Measurements from ENCODE around the gene TMEM30B.
"Not testable (repeated sequence)": the region's sequence is repeated elsewhere in the genome, so short reads cannot be mapped to it uniquely, and the experiment has no call there.

TMEM30B gene, protein sequence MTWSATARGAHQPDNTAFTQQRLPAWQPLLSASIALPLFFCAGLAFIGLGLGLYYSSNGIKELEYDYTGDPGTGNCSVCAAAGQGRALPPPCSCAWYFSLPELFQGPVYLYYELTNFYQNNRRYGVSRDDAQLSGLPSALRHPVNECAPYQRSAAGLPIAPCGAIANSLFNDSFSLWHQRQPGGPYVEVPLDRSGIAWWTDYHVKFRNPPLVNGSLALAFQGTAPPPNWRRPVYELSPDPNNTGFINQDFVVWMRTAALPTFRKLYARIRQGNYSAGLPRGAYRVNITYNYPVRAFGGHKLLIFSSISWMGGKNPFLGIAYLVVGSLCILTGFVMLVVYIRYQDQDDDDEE

DNA sequence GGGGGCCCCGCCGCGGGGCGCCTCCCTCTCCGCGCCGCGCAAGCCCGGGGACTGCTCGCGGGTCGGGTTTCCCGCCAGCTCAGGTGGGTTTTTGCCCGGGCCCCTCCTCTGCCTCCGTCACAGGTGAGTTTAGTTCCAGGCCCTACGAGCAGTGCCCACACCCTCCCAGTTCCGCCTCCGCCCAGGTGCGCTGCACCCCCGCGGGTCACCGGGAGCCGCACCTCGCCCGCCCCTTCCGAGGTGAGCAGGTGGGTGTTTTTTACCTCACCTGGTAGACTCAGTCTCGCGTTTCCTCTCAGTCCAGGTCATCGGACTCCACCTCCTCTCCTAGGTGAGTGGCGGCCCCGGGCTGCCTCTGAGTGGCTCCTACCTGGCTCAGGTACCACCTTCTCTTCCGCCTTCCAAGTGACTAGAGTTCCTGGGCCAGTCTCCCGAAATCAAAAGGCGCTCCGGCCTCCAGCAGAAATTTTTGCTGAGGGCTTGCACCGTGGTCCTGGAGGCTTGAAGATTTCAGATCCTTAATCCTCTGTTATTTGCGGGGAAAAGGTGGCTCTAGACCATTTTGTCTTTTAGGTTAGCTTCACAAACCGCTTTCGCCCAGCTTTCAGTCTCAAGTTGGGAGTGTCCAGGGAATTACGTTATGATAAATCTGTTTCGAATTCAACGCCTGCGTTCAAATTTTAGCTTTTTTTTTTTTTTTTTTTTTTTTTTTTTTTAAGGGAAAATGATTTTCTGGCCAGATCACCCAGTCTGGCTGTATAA is at the start of gene TMEM30B:
TSS of gene TMEM30B (minus strand) at position 153 of the 762 bp plus-strand sequence. CDS start 191 bp downstream, outside the sequence.
- no peak for DNase-seq

DNA sequence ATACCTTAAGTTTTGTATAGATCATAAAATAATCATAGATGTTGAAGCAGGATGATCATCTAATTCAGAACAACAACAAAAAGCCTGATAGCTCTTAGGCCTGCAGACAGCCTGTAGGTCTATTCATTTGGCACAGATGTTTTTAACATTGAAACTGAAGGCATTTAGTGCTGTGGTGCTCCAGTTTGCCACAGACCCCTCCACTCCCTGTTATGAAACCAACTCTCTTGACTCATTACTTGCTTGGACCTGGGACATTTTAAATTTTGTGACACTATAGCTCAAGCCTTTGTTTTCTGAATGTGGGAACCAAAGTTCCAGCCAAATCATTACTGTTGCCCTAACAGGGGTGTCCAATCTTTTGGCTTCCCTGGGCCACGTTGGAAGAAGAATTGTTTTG is 49.4 kb upstream of the TMEM30B start:
- DNase-seq = no peak

DNA sequence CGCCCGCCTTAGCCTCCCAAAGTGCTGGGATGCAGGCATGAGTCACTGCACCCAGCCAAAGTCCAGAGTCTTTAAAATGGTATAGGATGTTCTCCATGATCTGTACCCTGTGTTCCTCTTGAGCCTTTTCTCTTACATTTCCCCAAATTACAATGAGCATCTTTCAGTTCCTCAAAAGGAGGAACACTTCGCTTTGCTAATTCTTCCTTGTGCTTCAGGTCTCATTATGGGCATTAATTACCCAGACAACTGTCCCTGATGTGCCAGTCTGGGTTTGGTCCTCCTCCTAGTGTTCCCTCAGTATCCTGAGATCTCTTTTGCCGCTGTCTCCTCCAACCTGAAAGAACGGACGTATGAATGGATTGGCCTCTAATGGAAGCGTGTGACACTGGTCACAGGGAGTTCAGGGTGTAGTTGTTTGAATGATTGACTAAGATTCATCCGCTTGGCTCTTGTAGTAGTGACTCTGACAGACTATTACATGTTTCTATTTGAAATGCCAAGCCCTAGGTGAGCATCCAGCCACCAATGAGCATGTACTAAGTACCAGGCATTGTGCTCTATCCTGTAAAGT is 48.4 kb upstream of the TMEM30B start:
- DNase-seq = no peak

DNA sequence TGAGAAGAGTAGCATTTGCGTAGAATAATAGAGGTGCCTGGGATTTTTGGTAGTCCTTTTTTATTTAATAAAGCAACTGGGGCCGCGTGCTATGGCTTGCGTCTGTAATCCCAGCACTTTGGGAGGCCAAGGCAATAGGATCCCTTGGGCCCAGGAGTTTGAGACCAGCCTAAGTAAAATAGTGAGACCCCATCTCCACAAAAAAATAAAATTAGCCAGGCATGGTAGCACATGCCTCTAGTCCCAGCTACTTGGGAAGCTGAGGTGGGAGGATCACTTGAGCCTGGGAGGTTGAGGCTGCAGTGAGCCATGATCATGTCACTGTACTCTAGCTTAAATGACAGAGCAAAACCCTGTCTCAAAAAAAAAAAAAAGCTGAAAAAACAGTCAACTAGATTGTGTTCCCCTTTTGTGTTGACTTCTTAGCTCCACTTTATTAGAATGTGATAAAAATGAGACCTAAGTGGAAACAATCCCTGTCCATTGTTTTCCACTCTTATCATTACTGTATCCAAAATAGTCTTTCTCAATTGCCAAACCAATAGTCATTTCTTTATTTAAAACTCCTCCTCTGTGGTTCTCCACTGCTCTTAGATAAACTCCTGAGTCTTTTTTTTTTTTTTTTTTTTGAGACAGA is 47.6 kb upstream of the TMEM30B start:
- no peak for DNase-seq

DNA sequence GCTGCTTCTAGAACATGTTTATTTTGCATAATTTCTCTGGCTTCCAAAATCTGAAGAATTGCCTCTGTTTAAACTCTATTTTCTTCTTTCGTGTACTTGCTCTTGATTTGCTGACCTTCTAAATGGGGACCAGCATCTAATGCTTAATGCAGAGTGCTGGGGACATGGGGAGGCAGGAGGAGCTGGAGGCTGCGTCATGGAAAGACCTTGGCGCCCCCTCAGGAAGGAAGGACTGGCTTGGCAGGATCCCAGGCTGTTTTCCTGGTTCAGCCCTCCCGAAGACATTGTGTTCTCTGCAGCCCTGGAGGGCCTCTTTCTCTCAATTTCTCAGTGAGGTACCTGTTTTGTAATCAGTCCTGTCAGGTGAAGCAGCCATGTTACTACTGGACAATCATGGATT is 45.7 kb upstream of the TMEM30B start:
- no peak for DNase-seq

DNA sequence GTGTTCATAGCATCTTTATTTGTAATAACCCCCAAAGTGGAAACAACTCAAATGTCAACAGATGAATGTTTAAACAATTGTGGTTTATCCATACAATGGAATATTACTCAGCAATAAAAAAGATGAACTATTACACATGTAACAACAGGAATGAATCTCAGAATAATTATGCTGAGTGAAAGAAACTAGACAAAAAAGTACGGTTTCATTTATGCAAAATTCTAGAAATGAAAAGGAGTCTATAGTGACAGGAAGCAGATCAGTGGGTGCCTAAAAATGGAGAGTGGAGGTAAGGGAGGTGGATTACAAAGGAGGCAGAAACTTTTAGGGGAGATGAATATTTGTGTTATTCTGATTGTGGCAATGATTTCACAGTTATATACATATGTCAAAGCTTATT is 45.0 kb upstream of the TMEM30B start:
- no peak for DNase-seq

DNA sequence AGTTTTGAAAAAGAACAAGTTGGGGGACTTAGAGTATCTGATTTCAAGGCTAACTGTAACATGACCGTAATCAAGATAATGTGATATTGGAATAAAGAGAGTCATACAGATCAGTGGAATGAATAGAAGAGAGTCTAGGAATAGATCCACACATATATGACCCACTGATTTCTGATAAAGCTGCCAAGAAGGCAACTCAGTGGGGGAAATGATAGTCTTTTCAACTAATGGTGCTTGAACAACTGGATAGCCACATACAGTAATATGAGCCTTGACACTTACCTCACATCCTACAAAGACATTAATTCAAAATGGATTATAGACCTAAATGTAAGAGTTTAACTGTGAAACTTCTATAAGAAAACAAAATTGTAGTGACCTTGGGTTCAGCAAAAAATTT is 44.0 kb upstream of the TMEM30B start:
- DNase-seq = no peak

DNA sequence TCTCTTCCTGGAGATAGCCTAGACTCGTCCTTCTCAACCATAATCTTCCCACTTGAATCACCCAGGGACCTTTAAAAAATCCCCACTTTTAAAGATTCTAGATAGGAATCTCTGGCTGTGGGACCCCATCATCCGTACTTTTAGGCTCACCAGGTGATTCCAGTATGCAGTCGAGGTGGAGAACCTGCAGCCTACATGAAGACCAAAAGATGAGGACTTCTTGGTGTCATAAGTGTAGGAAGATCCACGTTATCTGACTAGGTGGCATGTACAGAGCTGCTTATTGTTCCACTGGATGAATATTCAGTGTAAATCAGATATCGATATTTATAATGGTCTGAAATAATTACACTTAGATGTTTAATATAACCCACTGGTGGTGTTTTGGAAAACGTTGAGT is 42.8 kb upstream of the TMEM30B start:
- DNase-seq = no peak

DNA sequence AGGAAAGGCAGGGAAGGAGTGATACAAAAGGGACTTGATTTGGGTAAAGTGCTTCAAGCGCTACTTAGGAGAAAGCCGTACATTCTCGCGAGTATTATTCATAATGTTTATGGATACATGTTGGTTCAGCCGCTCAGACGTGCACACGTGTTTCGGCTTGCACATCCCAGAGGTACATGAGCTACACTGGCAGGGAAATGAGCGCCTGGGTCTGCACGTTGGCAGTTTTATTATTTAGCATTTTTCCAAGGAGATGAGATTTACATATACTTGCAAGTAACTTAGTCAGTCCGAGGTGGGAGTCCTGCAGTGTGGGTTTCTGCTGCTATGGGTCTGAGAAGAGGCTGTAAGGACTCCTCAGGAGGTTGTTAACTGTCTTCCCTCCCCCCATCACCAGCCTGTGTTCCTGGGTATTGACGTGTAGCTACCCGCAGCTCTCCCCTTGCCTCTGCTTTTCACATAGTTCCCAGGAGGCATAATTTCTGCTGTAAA is 41.7 kb upstream of the TMEM30B start:
- DNase-seq = peak; percentile 2

DNA sequence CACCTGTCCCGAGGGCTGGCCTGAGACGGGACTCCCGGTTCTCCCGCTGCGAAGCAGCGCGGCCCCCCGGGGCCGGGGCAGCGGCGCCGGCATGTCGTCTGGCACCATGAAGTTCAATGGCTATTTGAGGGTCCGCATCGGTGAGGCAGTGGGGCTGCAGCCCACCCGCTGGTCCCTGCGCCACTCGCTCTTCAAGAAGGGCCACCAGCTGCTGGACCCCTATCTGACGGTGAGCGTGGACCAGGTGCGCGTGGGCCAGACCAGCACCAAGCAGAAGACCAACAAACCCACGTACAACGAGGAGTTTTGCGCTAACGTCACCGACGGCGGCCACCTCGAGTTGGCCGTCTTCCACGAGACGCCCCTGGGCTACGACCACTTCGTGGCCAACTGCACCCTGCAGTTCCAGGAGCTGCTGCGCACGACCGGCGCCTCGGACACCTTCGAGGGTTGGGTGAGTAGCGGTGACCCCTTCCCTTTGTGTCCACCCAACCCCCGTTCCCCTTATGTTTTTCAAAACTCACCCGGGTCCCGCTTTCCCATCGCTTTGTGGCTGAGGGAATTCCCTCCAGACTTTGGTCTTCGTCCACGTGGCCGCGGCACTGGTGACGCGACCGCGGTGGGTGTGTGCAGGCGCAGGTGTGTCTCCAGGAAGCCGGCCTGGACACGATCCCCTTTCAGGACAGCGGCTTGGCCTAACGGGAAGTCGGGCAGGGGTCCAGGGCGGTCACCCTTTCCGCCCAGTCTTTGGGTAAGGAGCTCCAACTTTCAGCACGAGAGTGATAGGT is 41.1 kb upstream of the TMEM30B start:
- no peak for DNase-seq

DNA sequence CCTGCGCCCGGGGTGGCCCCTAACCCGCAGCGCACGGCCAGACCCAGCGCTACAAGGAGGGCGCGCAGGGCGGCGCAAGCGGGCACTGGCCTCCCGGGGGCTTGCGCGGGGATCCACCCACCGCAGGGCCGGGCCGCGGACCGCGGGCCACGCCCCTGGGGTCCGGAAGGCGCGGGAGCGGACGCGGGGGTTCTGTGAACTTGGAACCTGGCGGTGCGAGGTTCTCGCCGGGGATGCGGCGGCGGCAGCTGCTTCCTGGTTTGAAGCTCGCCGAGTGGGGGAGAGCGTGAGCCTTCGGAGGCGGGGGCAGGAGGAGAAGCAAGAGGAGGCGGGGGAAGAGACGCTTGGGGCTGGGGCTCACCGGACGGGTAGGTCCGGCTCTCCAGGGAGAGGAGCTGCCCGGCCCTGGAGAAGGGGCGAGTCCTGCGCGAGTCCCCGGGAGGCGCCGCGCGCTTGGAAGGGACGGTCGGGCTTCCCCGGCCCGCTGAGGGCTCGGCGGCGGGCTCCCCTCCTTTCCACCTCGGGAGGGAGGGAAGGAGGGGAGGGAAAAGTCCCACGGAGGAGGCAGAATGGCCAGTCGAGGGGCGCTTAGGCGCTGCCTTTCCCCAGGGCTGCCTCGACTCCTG is 40.4 kb upstream of the TMEM30B start, which contains the start of gene PRKCH:
TSS of gene PRKCH (plus strand) at position 195 of the 626 bp plus-strand sequence. CDS start 523 bp downstream, outside the sequence.
- peak; percentile 28 for DNase-seq

DNA sequence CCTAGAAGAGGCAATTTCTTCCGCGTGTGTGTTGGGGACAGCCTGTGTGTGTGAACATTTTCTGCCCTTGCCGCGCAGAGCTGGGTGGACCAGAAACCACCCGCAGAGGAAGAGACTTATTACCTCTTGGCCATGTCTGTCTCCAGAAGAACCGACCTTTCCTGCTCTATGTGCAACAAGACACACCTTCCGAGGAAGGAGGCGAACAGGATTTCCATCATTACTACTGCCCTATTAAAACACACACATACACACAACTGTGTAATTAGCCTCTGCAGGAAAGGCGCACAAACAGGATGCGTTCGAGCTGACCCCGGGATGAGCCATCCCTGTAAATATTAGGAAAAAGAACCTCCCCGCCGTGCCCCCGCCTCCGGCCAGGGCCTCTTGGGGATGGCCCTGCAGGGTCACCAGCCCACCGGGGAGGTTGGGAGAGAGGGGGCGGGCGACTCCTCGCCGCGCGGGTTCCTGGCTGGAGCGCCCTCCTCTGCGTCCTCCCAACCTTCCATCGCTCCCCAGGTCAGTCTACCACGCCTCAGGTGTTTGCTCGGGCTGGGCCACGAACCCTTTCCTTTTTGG is 39.8 kb upstream of the TMEM30B start:
- no peak for DNase-seq

DNA sequence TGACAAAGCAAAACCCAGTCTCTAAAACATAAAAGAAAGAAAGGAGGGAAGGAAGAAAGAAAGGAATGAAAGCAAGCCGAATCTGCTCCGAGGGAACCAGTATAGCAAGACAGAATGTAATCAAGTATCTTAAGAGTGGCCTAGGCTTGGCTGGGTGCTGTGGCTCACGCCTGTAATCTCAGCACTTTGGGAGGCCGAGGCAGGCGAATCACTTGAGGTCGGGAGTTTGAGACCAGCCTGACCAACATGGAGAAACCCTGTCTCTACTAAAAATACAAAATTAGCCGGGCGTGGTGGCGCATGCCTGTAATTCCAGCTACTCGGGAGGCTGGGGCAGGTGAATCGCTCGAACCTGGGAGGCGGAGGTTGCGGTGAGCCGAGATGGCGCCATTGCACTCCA is 39.0 kb upstream of the TMEM30B start:
- not testable (repeated sequence) for DNase-seq

DNA sequence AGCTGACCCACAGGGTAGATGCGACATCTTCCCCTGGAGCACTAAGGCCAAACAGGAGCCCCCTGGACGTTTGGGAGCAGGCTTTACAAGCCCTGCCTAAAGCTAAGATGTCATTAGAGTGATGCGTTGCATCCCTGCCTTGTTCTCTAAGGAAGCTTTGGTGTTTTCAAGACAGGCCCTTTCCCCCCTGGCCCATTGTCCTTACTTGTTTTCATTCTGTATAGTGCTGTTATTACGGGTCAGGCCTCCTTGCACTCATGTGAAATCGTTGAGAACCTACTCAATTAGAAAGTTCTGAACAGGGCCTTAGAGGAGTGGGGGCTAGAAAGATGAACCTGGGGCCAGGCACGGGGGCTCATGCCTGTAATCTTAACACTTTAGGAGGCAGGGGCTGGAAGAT is 38.6 kb upstream of the TMEM30B start:
- no peak for DNase-seq

DNA sequence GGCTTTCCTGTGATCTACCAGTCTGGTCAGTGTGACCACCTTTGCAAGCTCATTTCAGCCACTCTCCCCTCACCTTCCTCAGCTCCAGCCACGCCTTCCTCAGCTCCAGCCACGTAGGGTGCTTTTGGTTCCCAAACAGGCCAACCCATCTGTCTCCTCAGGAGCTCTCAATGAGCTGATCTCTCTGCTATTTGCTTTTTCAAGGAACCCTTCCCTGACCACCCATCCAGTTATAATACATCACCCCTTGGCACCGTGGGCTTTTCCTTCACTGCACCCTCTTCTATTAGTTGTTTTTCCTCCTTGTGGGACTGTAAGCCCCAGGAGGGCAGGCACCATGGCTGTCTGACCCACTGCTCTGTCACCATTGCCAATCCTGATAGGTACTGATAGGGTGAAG is 37.9 kb upstream of the TMEM30B start:
- DNase-seq = no peak

DNA sequence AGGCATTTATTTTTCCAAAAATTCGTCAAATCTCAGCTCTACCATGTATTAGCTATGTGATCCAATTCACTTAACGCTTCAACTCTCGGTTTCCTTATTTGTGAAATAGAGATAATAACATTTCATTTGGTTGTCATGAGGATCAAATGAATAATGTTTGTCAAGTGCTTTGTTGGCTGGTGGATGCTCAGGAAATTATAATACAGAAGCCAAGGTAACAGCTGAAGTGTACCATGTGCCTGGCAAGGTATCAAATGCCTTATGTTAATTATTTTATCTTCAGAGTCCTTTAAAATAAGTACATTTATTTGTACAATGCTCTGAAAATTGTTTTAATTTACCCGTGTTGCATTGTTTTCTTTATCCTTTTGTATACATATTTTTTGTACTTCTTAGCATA is 34.2 kb upstream of the TMEM30B start:
- no peak for DNase-seq

DNA sequence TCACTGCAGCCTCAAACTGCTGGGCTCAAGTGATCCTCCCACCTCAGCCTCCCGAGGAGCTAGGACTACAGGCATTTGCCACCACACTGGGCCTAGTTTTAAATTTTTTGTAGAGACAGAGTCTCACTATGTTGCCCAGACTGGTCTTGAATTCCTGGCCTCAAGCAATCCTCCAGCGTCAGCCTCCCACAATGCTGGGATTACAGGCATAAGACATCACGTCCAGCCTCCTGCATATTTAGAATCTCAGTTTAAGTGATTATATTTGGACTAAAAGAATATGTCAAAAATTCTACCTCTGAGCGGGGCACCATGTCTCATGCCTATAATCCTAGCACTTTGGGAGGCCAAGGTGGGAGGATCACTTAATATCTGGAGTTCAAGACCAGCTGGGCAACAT is 27.6 kb upstream of the TMEM30B start:
- not testable (repeated sequence) for DNase-seq

DNA sequence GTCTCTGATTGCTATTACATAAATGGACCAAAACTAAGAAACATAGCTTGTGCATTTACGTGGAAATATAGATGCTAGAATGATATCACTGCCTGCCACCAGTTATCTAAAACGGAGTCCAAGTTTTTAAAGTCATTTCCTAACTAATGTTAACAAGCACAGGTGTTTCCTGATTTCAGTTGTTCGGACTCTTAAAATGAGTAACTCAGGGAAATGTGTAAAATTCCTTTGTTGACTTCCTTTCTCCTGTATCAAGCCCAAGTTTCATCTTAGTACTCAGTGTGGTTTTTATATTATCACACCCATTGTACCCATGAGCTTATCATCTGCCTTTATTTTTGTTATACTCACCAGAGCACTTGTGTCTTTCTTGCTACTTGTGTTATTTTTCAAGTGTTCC is 27.1 kb upstream of the TMEM30B start:
- DNase-seq = no peak

DNA sequence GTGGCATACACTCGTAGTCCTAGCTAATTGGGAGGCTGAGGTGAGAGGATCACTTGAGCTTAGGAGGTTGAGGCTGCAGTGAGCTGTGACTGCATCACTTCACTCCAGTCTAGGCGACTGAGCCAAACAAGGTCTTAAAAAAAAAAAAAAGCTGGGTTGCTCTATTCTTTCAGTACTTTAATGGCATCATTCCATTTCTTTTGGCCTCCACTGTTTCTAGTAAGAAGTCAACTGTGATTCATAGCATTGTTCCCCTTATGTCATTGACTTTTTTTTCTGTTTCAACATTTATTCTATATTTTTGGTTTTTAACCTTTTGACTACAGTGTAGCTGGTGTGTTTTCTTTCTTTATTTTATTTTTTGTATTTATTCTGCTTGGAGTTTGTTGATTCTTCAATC is 23.6 kb upstream of the TMEM30B start:
- DNase-seq = no peak

DNA sequence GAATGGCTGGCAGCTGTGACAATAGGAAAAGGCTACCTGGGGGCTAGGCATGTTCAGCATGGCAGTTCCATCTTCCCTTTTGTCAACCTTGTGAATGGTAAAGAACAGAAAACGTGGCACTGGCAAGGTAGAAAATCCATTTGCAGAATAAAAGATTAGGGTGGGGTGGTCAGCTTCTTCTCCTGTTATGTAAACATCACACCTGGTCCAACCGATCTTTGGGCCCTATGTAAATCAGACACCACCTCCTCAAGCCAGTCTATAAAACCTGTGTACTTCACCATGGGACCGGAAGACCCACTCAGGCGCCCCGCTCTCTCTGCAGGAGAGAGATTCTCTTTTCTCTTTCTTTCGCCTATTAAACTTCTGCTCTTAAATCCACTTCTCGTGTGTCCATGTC is 19.6 kb upstream of the TMEM30B start:
- DNase-seq = no peak

DNA sequence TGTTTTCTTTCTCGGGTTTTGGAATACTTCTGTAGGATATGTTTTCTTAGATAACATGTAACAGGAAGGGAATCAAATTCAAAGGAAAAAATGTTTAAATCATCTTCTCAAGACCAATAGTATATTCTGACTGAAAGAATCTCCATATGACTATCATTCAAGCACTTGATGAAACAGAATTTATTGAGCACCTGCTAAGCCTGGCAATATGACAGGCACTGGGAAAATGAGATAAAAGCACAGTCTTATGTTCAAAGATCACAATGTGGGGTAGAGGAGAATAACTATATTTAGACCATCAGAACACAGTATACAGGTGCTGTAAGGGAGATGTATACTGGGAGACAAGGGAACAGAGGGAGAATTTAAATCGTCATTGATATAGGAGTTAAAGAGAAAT is 19.1 kb upstream of the TMEM30B start:
- no peak for DNase-seq

DNA sequence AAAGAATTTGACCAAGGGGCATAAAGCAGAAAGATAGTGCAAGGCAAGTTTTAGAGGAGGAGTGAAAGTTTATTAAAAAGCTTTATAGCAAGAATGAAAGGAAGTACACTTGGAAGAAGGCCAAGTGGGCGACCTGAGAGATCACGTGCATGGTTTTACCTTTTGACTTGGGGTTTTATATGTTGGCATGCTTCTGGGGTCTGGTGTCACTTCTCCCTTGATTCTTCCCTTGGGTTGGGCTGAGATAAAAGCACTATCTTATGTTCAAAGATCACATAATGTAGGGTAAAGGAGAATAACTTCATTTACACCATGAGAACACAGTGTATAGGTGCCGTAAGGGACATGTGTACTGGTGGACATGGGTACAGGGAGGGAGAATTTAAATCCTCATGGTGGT is 17.7 kb upstream of the TMEM30B start:
- no peak for DNase-seq

Data from fibroblast of skin of right biceps (primary cell).